SIG-M5 (cell line): ENCODE results near the gene SRC.

ENCODE experiments used
- DNase-seq: peaks from one replicate; lab custom pipeline; 2025; lab: John Stamatoyannopoulos, UW

SRC gene

DNA sequence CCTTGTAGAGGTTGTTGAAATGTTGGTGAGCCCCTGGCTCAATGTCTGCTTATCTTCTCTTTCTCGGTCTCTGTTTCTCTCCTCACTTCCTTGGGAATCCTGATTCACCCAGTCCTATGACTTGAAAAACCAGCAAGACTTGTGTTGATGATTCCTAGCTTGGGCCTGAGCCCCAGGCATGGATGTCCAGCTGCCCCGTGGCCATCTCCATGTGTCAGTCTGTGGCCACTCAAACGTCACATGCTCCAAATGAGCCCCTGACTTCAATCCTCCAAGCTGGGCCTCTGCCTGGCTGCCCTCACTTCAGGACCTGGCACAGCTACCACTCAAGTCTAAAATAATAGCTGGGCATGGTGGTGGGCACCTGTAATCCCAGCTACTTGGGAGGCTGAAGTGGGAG lies 81.0 kb downstream of the SRC start:
- no peak for DNase-seq

- no peak for DNase-seq
Measured at GRCh38 chr20:37430044-37430443, 84.1 kb downstream of the SRC start.

- DNase-seq = no peak
Measured at GRCh38 chr20:37430778-37431460, 85.0 kb downstream of the SRC start.

GRCh38 chr20:37431786-37432185 lies 85.8 kb downstream of the SRC start:
- DNase-seq = no peak

GRCh38 chr20:37432606-37433005 lies 86.7 kb downstream of the SRC start:
- no peak for DNase-seq

- DNase-seq = no peak
Measured at GRCh38 chr20:37435607-37436006, 89.7 kb downstream of the SRC start.

DNA sequence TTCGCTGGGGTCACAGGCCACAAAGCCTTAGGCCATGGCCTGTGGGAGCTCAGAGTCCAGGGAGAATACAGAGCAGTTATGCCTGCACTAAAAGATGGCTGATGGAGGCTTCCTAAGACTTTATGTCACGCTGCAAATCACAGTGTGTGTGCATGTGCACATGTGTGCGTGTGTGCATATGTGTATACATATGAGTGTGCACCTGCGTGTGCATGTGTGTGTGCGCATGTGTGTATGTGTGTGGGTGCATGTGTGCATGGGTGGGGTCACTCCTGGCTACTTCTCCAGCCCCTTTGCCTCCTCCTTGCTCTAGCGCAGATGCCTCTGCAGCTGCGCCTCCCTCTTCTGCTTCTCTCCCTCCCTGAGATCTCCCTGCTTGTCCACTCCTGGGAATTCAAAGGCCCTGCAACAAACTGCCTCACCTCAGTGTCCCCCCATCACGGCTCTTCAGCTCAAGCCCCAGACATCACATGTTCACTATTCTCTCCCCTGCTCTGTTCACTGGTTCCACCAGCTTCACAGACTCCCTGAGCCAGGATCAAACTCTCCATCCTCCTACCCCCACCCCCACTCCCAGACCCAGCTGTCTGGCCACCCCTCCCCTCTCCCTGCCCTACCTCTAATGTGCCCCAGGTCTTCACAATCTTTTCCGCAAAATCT lies 90.7 kb downstream of the SRC start:
- no peak for DNase-seq

GRCh38 chr20:37437676-37438075 lies 91.7 kb downstream of the SRC start:
- DNase-seq = no peak

GRCh38 chr20:37438464-37439222 lies 92.7 kb downstream of the SRC start:
- no peak for DNase-seq

GRCh38 chr20:37439223-37439933 lies 93.4 kb downstream of the SRC start:
- no peak for DNase-seq

DNA sequence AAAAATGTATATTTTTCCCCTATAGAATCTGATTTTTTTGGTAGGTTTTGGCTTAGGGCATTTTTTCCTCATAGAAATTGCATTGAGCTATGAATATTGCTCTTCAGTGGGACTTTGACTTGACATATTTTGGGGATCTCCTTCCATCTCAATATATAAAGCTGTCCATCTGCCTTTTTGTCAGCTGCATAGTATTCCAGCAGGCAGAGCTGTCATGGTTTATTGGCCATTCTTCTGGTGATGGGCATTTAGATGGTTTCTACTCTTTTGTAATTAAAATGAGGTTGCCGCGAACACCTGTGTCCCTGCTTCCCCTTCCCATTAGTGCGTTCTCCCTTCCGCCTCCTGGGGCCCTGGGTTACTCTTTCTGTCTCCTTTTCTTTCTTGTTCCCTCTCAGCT lies 95.1 kb downstream of the SRC start:
- DNase-seq = no peak

DNA sequence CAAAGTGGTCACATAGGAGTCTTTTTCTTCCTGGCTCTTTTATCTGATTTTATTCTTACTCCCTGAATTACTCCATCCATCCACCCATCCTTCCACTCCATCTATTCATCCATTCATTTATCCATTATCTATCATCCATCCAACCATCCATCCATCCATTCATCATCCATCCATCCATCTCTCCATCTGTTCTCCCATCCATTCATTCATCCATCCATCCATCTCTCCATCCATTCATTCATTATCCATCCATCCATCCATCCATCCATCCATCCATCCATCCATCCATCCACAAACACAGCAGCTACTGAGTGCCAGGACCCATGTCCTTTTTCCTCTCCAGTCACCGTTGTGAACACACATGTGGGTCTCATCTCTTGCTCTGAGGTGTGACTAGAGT lies 96.6 kb downstream of the SRC start:
- DNase-seq = no peak

GRCh38 chr20:37442986-37443385 lies 97.0 kb downstream of the SRC start:
- no peak for DNase-seq

DNA sequence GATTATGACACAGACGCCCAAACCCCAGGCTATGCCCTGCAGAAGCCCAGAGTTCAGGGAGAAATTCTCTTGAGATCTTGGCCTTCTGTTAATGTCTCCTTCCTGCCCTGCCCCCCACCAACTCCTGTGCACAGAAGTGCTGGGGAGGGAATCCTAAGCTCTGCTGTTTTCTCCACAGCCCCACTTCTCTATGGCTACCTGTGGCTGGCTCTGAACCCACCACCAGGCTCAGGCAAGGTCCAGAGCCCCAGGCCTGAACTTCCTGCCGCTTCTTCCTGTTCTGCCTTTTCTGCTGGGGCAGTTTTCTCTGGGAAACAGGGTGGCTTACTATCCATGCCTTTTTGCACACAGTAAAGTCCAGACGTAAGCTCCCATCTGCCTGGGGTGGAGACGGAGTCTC lies 97.7 kb downstream of the SRC start:
- DNase-seq = no peak

DNA sequence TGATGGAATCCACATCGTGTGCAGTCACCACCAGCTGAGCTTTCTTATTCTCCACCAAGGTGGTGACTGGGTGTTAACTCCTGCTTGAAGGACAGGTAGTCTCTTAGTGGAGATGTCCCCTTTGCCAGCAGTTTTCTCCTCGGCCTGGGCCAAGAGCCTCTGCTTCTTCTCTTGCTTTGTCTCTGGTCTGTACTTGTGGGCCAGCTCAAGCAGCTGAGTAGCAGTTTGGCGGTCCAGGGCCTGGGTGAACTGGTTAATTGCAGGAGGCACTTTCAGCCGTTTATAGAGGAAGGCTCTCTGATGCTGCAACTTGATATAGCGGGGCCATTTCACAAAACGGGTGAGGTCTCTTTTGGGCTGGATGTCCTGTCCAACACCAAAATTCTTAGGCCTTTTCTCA lies 99.1 kb downstream of the SRC start:
- DNase-seq = no peak

DNA sequence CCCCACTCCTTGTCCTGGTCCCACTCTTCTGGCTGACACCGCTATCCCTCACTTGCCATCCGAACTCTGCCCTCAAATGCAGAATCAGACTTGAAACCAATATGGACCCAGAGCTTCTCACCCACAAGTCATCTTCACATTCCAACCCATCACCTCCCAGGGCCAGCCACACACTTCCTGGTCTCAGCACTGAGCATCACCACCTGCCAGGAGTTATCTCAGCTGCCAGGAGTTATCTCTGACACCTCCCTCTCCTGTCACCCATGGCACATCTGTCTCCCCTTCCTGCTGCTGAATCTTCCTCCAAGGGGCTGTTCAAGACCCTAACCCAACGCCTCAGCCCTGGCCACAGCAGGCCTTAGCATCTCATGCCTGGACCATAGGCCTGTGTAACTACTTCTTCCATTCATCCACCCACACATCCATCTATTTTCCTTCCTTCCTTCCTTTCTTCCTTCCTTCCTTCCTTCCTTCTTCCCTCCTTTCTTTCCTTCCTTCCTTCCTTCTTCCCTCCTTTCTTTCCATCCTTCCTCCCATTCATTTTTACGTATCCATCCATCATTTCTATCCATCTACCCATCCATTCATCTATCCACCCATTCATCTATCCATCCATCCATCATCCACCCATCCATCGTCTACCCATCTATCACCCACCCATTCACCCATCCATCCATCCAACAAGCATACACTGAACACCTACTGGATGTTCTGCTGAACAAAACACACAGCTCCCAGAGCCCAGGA lies 100.5 kb downstream of the SRC start:
- no peak for DNase-seq

GRCh38 chr20:37447688-37448087 lies 101.7 kb downstream of the SRC start:
- DNase-seq = no peak

- DNase-seq = no peak
Measured at GRCh38 chr20:37449276-37449675, 103.3 kb downstream of the SRC start.

DNA sequence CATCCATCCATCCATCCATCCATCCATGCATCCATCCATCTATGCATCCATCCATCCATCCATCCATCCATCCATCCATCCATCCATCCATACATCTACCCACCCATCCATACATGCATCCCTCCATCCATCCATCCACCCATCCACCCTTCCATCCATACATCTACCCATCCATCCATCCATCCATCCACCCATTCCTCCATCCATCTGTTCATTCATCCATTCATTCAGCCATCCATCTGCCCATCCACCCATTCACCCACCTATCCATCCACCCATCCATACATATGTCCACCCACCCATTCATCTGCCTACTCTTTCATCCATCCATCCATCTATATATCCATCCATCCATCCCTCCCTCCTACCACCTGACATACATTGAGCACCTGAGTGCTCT lies 104.4 kb downstream of the SRC start:
- DNase-seq = no peak

- DNase-seq = no peak
Measured at GRCh38 chr20:37451616-37452015, 105.7 kb downstream of the SRC start.

GRCh38 chr20:37452236-37452635 lies 106.3 kb downstream of the SRC start:
- DNase-seq = no peak

GRCh38 chr20:37453288-37453687 lies 107.3 kb downstream of the SRC start:
- no peak for DNase-seq
